Stimulated activated CD4-positive, alpha-beta T cell treated with anti-CD3 and anti-CD28 coated beads, Interleukin-1b, Interleukin-23, amount 100 ng/mL, for 24 hours (primary cell): Measurements from ENCODE around the gene ELAPOR1.

Experiments used
- DNase-seq, 4 experiments: peaks; one replicate each; pipeline ENCODE4 v3.0.0-alpha.2; 2020; ENCODE audit warnings: low read depth in 4 of 4, low spot score in 1 of 4

The ELAPOR1 gene

GRCh38 chr1:109094871-109095270 lies 19.0 kb upstream of the ELAPOR1 start:
- DNase-seq, result no peak

- DNase-seq, result no peak
These were observed 18.3 kb upstream of the ELAPOR1 start for GRCh38 chr1:109095631-109096030.

- no peak for DNase-seq
These were observed 17.8 kb upstream of the ELAPOR1 start for GRCh38 chr1:109096120-109096519.

- peak; percentile 91 to 95 (median 94) for DNase-seq
These were observed 13.8 kb upstream of the ELAPOR1 start for GRCh38 chr1:109099938-109100773.

GRCh38 chr1:109104364-109105151 lies 9.4 kb upstream of the ELAPOR1 start:
- no peak for DNase-seq

GRCh38 chr1:109105881-109106280 lies 8.0 kb upstream of the ELAPOR1 start:
- no peak for DNase-seq

DNA sequence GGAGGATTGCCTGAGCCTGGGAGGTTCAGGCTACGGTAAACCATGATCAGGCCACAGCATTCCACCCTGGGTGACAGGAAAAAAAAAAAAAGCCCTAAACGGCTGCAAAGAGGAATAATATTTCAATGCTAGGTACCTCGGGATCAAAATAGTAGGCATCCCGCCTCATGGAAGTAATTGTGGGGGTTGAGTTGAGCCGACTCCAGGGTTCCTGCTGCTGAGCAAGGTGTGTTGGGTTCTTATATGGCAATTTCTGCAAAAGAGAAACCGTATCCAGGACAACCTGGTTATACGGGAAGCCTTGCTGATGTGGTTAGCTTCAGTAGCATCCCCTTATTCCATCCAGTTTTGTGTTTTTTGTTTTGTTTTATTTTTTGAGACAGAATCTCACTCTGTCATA lies 6.1 kb upstream of the ELAPOR1 start:
- DNase-seq, result no peak

DNA sequence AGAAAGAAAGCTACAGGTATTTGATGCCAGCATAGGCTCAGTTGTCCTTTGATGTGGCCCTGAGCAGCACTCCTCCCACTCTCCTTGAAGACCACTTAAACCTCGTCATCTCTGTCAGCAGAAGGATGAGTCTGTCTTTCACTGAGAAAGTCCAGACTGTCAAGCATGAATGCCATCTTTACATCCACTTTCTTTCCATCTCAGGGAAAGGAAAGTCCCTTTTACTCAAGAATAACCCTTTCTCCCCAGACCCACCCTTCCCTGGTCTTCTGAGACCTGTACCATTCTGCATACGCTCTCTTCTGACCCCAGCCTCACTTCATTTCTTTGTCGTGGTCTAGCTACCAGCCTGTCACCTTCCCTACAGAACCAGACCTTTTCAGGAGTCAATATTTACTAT lies 4.0 kb upstream of the ELAPOR1 start:
- no peak for DNase-seq

DNA sequence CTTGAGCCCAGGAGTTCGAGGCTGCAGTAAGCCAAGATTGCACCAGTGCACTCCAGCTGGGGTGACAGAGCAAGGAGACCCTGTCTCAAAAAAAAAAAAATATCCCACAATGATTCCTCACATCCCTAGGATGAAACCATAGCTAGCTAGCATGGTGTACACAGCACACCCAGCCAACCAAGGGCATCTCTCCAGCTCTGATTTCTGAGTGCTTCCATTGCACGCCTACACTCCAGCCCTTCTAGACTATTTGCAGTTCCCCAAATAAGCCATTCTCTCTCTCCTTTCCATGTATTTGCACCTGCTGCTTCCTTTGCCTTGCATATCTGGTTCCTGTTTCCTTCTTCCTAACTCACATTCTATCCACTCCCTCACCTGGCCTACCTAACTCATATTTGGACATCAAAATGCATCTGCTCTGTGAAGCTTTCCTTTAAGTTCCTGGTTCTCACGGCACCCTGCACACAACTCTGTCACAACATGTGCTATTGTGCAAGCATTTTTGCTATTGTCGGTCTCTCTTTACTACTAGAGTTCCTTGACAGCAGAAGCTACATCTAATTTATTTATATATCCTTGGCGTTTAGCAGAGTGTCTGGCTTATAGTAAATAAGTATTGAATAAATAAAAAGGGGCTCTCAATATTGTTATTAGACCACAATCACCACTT lies 2.4 kb upstream of the ELAPOR1 start:
- no peak for DNase-seq

GRCh38 chr1:109112056-109112651 lies 1.8 kb upstream of the ELAPOR1 start:
- DNase-seq, result no peak

DNA sequence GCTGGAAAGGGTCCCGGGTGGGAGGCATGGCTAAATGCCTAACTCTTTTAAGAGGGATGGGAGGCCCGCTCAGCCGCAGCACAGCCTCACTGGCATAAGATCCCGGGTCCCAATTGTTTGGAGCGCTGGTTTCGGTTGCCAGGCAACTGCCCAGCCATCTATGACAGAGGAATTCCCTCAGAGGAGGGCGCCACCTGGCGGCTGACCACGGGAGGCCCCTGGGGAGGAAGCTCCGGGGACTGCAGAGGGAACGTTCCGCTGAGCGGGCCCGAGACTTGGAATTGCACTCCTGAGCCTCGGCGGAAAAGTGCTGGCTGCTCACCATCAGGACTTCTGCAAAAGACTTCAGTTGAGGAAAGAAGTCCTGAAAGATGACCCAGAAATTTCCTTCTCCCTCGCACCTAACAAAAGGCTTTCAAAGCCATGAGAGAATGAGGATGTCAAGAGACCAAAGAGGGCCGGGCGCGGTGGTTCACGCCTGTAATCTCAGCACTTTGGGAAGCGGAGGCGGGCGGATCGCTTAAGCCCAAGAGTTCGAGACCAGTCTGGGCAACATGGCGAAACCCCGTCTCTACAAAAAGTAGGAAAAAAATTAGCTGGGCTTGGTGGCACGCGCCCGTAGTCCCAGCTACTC lies 1.1 kb upstream of the ELAPOR1 start:
- DNase-seq, result peak; percentile 80 to 89 (median 84)

GRCh38 chr1:109114342-109114674 lies 393 bp downstream of the ELAPOR1 start:
- no peak for DNase-seq

DNA sequence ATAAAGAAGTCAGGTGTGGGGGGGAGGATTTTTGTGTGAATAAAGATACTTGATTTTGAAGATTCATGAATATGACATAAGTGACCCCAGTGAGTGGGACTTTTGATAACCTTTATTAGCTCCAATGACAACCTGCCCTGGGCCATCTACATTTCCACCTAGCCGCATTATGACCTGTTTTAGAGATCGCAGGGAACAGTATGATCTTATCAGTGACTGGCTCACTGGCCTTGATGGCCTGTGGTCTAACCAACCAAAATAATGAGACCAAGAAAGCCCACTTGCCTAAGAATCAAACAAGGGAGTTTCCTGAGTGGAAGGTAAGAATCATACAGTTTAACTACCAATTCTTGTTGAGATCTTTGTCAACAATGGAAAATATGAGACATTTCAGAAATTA lies 1.8 kb downstream of the ELAPOR1 start:
- DNase-seq, result no peak

DNA sequence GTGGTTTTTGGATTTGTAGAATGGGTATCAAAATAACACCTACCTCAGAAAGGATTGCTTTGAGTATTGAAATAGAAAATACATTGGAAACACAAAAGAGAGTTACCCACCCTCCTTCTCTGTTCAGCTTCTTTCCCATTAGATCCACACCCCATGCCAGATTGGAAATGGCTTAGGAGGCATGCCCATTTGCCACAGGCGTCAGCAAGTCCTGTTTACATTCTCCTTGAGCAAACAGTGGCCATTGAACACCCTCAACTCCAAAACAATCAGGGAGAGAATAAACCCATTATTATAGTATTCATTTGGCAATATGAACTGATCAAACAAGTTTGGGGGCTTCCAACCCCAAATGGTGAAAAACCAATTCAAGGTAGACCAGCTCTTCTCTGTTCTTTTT lies 2.4 kb downstream of the ELAPOR1 start:
- no peak for DNase-seq

DNA sequence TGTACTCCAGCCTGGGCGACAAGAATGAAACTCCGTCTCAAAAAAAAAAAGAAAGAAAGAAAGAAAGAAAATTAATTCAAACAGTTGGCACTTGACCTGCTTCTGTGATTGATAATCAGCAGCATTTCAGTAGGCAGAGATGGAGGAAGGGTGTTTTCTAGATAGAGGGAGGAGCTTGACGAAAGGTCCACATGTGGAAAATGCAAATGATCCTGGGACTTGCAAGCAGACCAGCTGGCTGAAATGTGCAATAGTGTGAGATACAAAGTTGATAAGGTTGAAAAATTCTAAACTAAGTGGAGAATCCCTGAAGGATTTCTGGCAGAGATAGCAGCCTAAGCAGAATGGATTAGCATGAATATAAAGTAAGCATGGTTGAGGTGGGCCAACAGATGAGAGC lies 4.2 kb downstream of the ELAPOR1 start:
- DNase-seq, result no peak

GRCh38 chr1:109120356-109120755 lies 6.4 kb downstream of the ELAPOR1 start:
- DNase-seq, result no peak

- DNase-seq, result no peak
These were observed 17.1 kb downstream of the ELAPOR1 start for GRCh38 chr1:109131059-109131458.

DNA sequence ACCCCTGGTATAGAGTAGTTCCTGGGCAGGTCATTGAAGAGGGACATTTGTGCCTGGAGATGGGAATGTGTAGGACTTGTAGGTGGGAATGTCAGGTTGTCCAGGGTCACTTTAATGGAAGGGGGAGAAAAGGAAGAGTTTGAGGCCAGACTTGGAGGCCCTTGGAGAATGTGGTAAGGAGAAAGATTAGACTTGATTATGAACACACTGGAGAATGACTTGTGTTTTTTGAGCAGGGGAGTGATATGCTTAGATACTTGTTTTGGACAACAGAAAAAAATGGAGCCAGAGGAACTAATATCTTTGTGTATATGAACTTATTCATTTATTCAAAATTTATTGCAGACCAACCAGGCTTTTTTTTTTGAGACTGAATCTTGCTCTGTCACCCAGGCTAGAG lies 17.9 kb downstream of the ELAPOR1 start:
- no peak for DNase-seq

GRCh38 chr1:109133002-109133706 lies 19.2 kb downstream of the ELAPOR1 start:
- DNase-seq, result no peak

DNA sequence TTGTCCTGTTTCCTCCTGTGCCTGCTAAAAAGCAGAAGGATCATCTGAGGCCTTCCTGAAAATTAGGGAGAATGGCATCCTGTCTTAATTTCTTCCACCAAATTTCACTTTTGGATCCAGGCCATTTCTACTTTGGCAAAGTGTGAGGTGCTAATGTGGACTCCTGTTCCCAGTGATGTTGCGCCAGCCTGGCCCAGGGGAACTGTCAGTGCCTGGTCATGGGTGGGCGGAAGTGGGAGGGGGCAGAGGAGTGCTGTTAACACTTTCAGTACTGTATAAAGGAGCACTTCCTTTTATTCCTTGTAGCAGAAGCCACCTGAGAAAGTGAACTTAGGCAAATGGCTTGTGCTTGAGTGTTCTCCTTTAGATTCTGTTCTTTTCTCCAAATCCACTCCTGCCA lies 19.9 kb downstream of the ELAPOR1 start:
- no peak for DNase-seq

DNA sequence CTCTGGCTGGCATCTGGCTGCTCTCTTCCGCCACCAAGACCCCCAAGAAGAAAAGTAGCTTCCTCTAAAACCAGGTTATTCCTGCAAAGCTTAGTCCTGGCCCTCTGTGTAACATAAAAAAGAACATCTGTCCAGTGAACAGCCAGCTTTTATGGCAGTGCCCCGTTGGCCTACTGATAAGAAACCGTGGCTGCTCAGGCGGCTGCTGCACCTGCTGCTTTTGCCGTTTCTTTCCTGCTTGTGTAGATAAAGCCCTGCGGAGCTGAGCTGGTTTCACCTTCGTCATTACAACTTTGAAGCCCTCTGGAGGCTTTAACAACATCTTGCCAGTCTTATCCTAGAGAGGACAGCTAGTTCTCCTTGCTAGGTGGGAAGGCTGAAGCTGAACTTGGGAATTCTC lies 20.5 kb downstream of the ELAPOR1 start:
- no peak for DNase-seq
